Measurements from ENCODE around the gene GATA1. TPM values are rescaled to one million over a fixed set of nuclear protein-coding genes. Genes with fewer than 3 reads are reported as not detected.

The GATA1 gene
- total and polyA plus RNA-seq, 10 of the 15 experiments (the other 5 are each of a cell fraction or from before 2014, with no cell fraction given) = 0.24 to 0.36 TPM; not detected in 8

DNA sequence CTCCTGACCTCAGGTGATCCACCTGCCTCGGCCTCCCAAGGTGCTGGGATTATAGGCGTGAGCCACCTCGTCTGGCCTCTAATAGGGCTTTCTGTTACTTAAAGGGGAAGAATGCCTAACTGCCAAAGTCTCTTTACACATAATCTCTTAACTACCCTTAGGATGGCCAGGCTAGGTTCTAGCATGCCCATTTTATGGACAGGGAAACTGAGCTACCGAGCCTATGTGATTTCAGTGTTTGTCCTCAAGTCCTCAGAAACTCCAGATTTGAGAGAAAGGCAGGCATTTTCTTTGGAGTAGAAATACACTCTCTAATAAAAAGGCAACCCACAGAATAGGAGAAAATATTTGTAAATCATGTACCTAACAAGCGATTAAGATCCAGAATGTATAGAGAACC, 37.2 kb upstream of the GATA1 start:
- Histone ChIP-seq H3K4me2 (ENCODE audit: control insufficient read depth, insufficient read depth) (no peak overlapping the region), H3K9me3 (replicated peaks; ENCODE audit: control insufficient read depth, insufficient read depth, low read length) (no peaks in the 10 kb centered on the region; the same call in 2 of the 3 replicates), H3K79me2 (ENCODE audit: control insufficient read depth, insufficient read depth, low read length) (no peaks in the 10 kb centered on the region), H3K36me3 (ENCODE audit: control insufficient read depth in 2 of 2, insufficient read depth in 2 of 2, low read length in 1 of 2) (no peaks in the 10 kb centered on the region), H3K4me1 (ENCODE audit: control insufficient read depth, insufficient read depth, low read length) (no peaks in the 10 kb centered on the region), H3K27me3 (replicated peaks in 1 of 2; ENCODE audit: control insufficient read depth in 2 of 2, insufficient read depth in 2 of 2, low read length in 1 of 2) (no peaks in the 10 kb centered on the region), H2AFZ (ENCODE audit: control insufficient read depth, low read depth, low read length) (no peak overlapping the region), H3K9ac (ENCODE audit: control insufficient read depth, insufficient read depth, low read length) (no peak overlapping the region), H4K20me1 (ENCODE audit: control insufficient read depth, insufficient read depth) (no peaks in the 10 kb centered on the region), H3K27ac (ENCODE audit: control insufficient read depth, insufficient read depth) (no peak overlapping the region), H3K4me3 (no peak overlapping the region)
- no TSS peak for BruUV-seq (replicated peaks)
- FAIRE-seq (no peak), ATAC-seq (no peak), DNase-seq (ENCODE audit: low read depth, low spot score) (no peak)
- in situ Hi-C loops (cut with MboI) (no loop called here), intact Hi-C loops (cut with micrococcal nuclease; ENCODE audit: unreplicated experiment) (no loop called here)
- SMC1A ChIA-PET (ENCODE audit: uncharacterized antibody, unreplicated experiment) = interaction anchor here (0.6 kb wide), 1 partner anchor 242 kb away, joined by 3 read pairs; no protein-coding TSS in a partner anchor
- 48% methylated on average over 5 of the region's 5 CpGs for WGBS (ENCODE audit: insufficient coverage, insufficient replicate concordance, low lambda C conversion rate, missing lambda C conversion rate)
- POLR2A ChIA-PET = no interaction called here
- CTCF ChIA-PET = no interaction called here
- TF ChIP-seq STAT3 (IDR thresholded peaks at IDR 0.05; ENCODE audit: low read depth, low read length) = no peak
- TF ChIP-seq IRF4 (IDR thresholded peaks at IDR 0.05; ENCODE audit: low read depth, low read length) = no peak
- TF ChIP-seq MEF2A (IDR thresholded peaks at IDR 0.05; ENCODE audit: insufficient read depth, low read depth, low read length) = no peak
- TF ChIP-seq RAD21 (IDR thresholded peaks at IDR 0.05; ENCODE audit: insufficient read depth, low read depth, low read length) = no peak
- TF ChIP-seq HDAC2 (IDR thresholded peaks at IDR 0.05) = no peak
- TF ChIP-seq RELB (IDR thresholded peaks at IDR 0.05; ENCODE audit: low read depth) = no peak
- TF ChIP-seq CHD1 (IDR thresholded peaks at IDR 0.05; ENCODE audit: low read depth, low read length) = no peak
- TF ChIP-seq ZBED1 (IDR thresholded peaks at IDR 0.05; ENCODE audit: borderline replicate concordance) = no peak
- no peak for TF ChIP-seq SMAD1 (IDR thresholded peaks at IDR 0.05; ENCODE audit: low read depth, partially characterized antibody)
- no peak for TF ChIP-seq RFX5 (IDR thresholded peaks at IDR 0.05; ENCODE audit: low read depth, low read length)
- TF ChIP-seq SP1 (IDR thresholded peaks at IDR 0.05; ENCODE audit: low read depth, low read length) = no peak
- no peak for TF ChIP-seq LARP7 (IDR thresholded peaks at IDR 0.05)
- TF ChIP-seq TBL1XR1 (IDR thresholded peaks at IDR 0.05; ENCODE audit: low read depth, low read length) = no peak
- TF ChIP-seq POU2F2 (IDR thresholded peaks at IDR 0.05; ENCODE audit: borderline replicate concordance, low read depth, low read length) = no peak
- no peak for TF ChIP-seq CBX5 (IDR thresholded peaks at IDR 0.05; ENCODE audit: low read depth)
- RAD21 ChIA-PET (ENCODE audit: unreplicated experiment) = no interaction called here

Measured in GM12878 (cell line).